Right kidney (tissue), 1 donor: ENCODE results near the gene ANKRD31.

Experiments
- DNase-seq: peaks from one replicate; pipeline ENCODE4 v3.0.0-alpha.2; 2016

The ANKRD31 gene

GRCh38 chr5:75037106-75037505, 199.6 kb downstream of the ANKRD31 start:
- DNase-seq, result no peak

- DNase-seq, result no peak
These were observed 202.4 kb downstream of the ANKRD31 start for GRCh38 chr5:75034137-75034739.

DNA sequence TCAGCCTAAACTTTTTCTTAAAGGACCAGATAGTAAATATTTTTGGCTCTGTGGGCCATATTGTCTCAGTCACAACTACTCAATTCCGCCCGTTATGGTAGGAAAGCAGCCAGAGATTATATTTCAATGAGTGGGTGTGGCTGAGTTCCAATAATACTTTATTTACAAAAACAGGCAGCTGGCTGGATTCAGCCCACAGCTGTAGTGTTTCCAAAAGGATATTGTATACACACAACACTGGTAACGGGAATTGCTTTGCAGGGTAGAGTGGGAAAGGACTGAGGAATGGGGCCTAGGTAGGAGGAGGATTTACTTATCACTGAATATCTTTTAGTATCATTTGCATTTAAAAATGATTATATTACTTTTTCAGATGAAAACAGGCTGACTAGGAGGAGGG, 205.3 kb downstream of the ANKRD31 start:
- DNase-seq, result no peak

DNA sequence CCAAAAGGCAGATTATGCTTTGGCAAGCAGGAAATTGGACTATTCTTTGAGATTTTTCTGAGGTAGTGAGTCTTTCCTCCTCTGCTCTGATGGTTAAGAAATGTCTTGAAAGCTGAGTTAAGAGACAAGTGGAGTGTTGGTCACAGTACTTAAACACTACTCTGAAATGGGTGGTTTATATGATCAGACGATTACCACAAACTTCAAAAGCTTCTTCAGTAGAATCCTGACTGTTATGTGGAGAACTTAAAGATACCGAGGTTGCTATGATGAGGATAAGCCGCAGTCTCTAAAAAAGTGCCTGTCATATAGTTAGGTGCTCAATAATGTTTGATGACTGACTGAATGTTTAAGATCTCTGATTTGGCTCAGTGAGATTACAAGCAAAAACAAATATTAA, 208.6 kb downstream of the ANKRD31 start:
- DNase-seq, result no peak

GRCh38 chr5:75023368-75024159, 213.1 kb downstream of the ANKRD31 start:
- no peak for DNase-seq

GRCh38 chr5:75021800-75022199, 214.9 kb downstream of the ANKRD31 start:
- no peak for DNase-seq

DNA sequence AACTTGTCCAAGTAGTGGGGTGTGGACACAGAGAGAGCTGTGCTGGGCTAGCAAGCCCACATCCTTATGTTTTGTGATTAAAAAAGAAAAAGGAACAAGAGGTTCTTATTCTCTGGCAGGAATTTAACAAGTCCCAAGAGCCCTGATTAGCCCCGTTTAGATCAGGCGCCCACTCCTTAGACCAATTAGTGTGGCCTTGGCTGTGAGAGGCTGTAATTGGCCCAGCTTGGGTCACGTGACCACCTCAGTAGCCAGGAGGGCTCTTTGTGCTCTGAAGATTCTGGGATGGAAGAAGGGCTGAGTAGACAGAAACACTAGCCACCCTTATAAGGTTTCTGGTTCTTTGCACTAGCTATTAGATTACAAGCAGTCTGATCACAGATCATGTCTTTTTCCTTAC, 215.5 kb downstream of the ANKRD31 start:
- DNase-seq, result no peak

DNA sequence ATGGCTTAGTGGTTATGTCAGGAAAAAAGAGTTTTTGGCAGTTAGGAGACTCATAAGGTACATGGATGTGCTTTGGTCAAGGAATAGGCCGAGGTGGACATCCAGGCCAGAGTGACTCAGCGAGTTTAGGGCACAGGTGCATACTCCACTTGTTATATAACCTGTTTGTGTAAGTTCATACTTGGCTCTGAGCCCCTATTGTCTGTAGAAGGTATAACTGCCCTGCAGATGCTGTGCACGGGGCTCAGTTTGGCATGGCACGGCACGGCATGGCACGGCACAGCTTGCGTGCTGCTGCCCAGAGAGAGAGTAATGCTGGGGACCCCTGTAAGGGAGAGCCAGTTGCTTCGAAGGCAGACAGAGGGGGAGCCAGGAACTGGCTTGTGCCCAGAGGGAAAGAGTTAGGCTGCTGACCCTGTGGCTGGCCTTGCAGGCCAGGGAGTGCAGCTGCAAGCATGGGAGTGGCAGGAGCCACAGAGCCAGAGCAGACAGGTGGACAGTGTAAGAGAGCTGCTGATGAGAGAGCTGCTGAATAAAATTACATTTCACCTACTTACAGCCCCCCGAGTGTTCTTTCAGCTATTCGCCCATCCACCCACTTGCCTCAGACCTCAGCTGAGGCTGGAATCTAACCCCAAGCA, 216.5 kb downstream of the ANKRD31 start:
- DNase-seq, result no peak

DNA sequence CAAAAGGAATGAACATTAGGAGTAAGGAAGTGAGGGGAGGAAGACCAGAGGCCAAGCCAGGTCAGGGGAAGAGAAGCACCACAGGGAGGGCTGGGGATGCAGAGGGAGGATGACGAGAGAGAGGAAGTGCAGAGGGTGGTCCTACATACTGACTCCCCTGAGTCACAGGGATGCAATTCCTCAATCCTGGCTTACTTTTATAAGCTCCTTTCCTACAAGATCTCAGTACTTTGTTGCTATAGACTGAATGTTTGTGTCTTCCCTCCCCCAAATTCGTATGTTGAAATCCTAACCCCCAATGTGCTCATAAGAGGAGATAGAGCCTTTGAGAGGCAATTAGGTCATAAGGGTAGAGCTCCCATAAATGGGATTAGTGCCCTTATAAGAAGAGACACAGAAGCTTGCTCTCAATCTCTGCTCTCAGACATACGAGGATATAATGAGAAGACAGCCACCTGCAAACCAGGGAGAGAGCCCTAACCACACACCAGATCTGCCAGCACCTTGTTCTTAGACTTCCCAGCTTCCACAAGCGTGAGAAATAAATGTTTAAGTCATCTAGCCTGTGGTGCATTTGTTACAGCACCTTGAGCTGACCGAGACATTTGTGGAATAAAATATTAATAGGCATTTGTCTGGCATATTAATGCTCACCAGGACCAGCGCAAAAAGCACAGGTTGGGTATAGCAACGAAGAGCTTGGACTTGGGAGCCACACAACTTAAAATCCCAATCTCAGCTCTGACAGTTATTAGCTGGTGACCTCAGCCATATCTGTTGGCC, 217.7 kb downstream of the ANKRD31 start:
- DNase-seq, result no peak
